ENCODE results near the gene RPGRIP1L.

The RPGRIP1L gene

GRCh38 chr16:53629607-53630312 lies 73.9 kb downstream of the RPGRIP1L start:
- Histone ChIP-seq H3K4me3 (ENCODE audit: low read depth, low read length) (no peak overlapping the region), H3K79me2 (ENCODE audit: control insufficient read depth, insufficient read depth, low read length, unreplicated experiment) (no peaks in the 10 kb centered on the region), H3K27ac (ENCODE audit: low read depth, low read length) (no peak overlapping the region), H2AFZ (ENCODE audit: low read length, unreplicated experiment) (no peak overlapping the region), H3K27me3 (ENCODE audit: insufficient read depth, low read length) (no peaks in the 10 kb centered on the region), H3K36me3 (ENCODE audit: insufficient read depth, low read length) (no peaks in the 10 kb centered on the region; the same call in 1 of the 2 replicates), H3K4me1 (ENCODE audit: control insufficient read depth, insufficient read depth, low read length, unreplicated experiment) (no peaks in the 10 kb centered on the region)

- Histone ChIP-seq H3K79me2 (ENCODE audit: control insufficient read depth, insufficient read depth, low read length, unreplicated experiment) (no peaks in the 10 kb centered on the region), H3K27me3 (ENCODE audit: insufficient read depth, low read length) (no peaks in the 10 kb centered on the region), H3K4me3 (ENCODE audit: low read depth, low read length) (no peak overlapping the region), H2AFZ (ENCODE audit: low read length, unreplicated experiment) (no peak overlapping the region), H3K27ac (ENCODE audit: low read depth, low read length) (no peak overlapping the region), H3K4me1 (ENCODE audit: control insufficient read depth, insufficient read depth, low read length, unreplicated experiment) (no peaks in the 10 kb centered on the region), H3K36me3 (ENCODE audit: insufficient read depth, low read length) (no peaks in the 10 kb centered on the region; the same call in 1 of the 2 replicates)
Measured at GRCh38 chr16:53629151-53629550, 74.5 kb downstream of the RPGRIP1L start.

- Histone ChIP-seq H3K27me3 (ENCODE audit: insufficient read depth, low read length) (no peaks in the 10 kb centered on the region), H2AFZ (ENCODE audit: low read length, unreplicated experiment) (no peak overlapping the region), H3K4me1 (ENCODE audit: control insufficient read depth, insufficient read depth, low read length, unreplicated experiment) (no peaks in the 10 kb centered on the region), H3K4me3 (ENCODE audit: low read depth, low read length) (no peak overlapping the region), H3K36me3 (ENCODE audit: insufficient read depth, low read length) (no peaks in the 10 kb centered on the region; the same call in 1 of the 2 replicates), H3K79me2 (ENCODE audit: control insufficient read depth, insufficient read depth, low read length, unreplicated experiment) (no peaks in the 10 kb centered on the region), H3K27ac (ENCODE audit: low read depth, low read length) (no peak overlapping the region)
Measured at GRCh38 chr16:53626811-53627210, 76.8 kb downstream of the RPGRIP1L start.

- Histone ChIP-seq H3K4me1 (ENCODE audit: control insufficient read depth, insufficient read depth, low read length, unreplicated experiment) (no peaks in the 10 kb centered on the region), H2AFZ (ENCODE audit: low read length, unreplicated experiment) (no peak overlapping the region), H3K27me3 (ENCODE audit: insufficient read depth, low read length) (no peaks in the 10 kb centered on the region), H3K36me3 (ENCODE audit: insufficient read depth, low read length) (no peaks in the 10 kb centered on the region; the same call in 1 of the 2 replicates), H3K27ac (ENCODE audit: low read depth, low read length) (no peak overlapping the region), H3K79me2 (ENCODE audit: control insufficient read depth, insufficient read depth, low read length, unreplicated experiment) (no peaks in the 10 kb centered on the region), H3K4me3 (ENCODE audit: low read depth, low read length) (no peak overlapping the region)
Measured at GRCh38 chr16:53626161-53626560, 77.5 kb downstream of the RPGRIP1L start.

- H3K27me3 ChIP-seq (ENCODE audit: insufficient read depth, low read length): no peaks in the 10 kb centered on the region
- no peak overlapping the region for H3K27ac ChIP-seq (ENCODE audit: low read depth, low read length)
- H3K4me3 ChIP-seq (ENCODE audit: low read depth, low read length): no peak overlapping the region
- no peak overlapping the region for H2AFZ ChIP-seq (ENCODE audit: low read length, unreplicated experiment)
- no peaks in the 10 kb centered on the region for H3K79me2 ChIP-seq (ENCODE audit: control insufficient read depth, insufficient read depth, low read length, unreplicated experiment)
- H3K36me3 ChIP-seq (ENCODE audit: insufficient read depth, low read length): no peaks in the 10 kb centered on the region
- H3K4me1 ChIP-seq (ENCODE audit: control insufficient read depth, insufficient read depth, low read length, unreplicated experiment): no peaks in the 10 kb centered on the region
Measured at GRCh38 chr16:53625221-53625620, 78.4 kb downstream of the RPGRIP1L start.

GRCh38 chr16:53622315-53622714 lies 81.3 kb downstream of the RPGRIP1L start:
- Histone ChIP-seq H3K27ac (ENCODE audit: low read depth, low read length) (no peak overlapping the region), H3K27me3 (ENCODE audit: insufficient read depth, low read length) (no peaks in the 10 kb centered on the region), H3K4me3 (ENCODE audit: low read depth, low read length) (no peak overlapping the region), H3K36me3 (ENCODE audit: insufficient read depth, low read length) (0 out of 2 replicates have a peak, but pooled peaks cover 3% of the 10 kb centered on the region), H3K79me2 (ENCODE audit: control insufficient read depth, insufficient read depth, low read length, unreplicated experiment) (no peaks in the 10 kb centered on the region), H3K4me1 (ENCODE audit: control insufficient read depth, insufficient read depth, low read length, unreplicated experiment) (no peaks in the 10 kb centered on the region), H2AFZ (ENCODE audit: low read length, unreplicated experiment) (no peak overlapping the region)

- H3K27me3 ChIP-seq (ENCODE audit: insufficient read depth, low read length): no peaks in the 10 kb centered on the region
- no peak overlapping the region for H2AFZ ChIP-seq (ENCODE audit: low read length, unreplicated experiment)
- no peak overlapping the region for H3K27ac ChIP-seq (ENCODE audit: low read depth, low read length)
- 0 out of 2 replicates have a peak, but pooled peaks cover 3% of the 10 kb centered on the region for H3K36me3 ChIP-seq (ENCODE audit: insufficient read depth, low read length)
- no peaks in the 10 kb centered on the region for H3K4me1 ChIP-seq (ENCODE audit: control insufficient read depth, insufficient read depth, low read length, unreplicated experiment)
- H3K4me3 ChIP-seq (ENCODE audit: low read depth, low read length): no peak overlapping the region
- H3K79me2 ChIP-seq (ENCODE audit: control insufficient read depth, insufficient read depth, low read length, unreplicated experiment): no peaks in the 10 kb centered on the region
Measured at GRCh38 chr16:53620476-53620875, 83.2 kb downstream of the RPGRIP1L start.

- Histone ChIP-seq H3K4me3 (ENCODE audit: low read depth, low read length) (no peak overlapping the region), H3K36me3 (ENCODE audit: insufficient read depth, low read length) (0 out of 2 replicates have a peak, but pooled peaks cover 3% of the 10 kb centered on the region), H3K79me2 (ENCODE audit: control insufficient read depth, insufficient read depth, low read length, unreplicated experiment) (no peaks in the 10 kb centered on the region), H2AFZ (ENCODE audit: low read length, unreplicated experiment) (no peak overlapping the region), H3K27me3 (ENCODE audit: insufficient read depth, low read length) (no peaks in the 10 kb centered on the region), H3K4me1 (ENCODE audit: control insufficient read depth, insufficient read depth, low read length, unreplicated experiment) (peaks cover 5% of the 10 kb centered on the region), H3K27ac (ENCODE audit: low read depth, low read length) (no peak overlapping the region)
Measured at GRCh38 chr16:53619235-53619634, 84.4 kb downstream of the RPGRIP1L start.

GRCh38 chr16:53614346-53614745 lies 89.3 kb downstream of the RPGRIP1L start:
- Histone ChIP-seq H3K27me3 (ENCODE audit: insufficient read depth, low read length) (no peaks in the 10 kb centered on the region), H3K27ac (ENCODE audit: low read depth, low read length) (no peak overlapping the region), H3K36me3 (ENCODE audit: insufficient read depth, low read length) (0 out of 2 replicates have a peak, but pooled peaks cover 3% of the 10 kb centered on the region), H2AFZ (ENCODE audit: low read length, unreplicated experiment) (no peak overlapping the region), H3K4me3 (ENCODE audit: low read depth, low read length) (no peak overlapping the region), H3K79me2 (ENCODE audit: control insufficient read depth, insufficient read depth, low read length, unreplicated experiment) (no peaks in the 10 kb centered on the region), H3K4me1 (ENCODE audit: control insufficient read depth, insufficient read depth, low read length, unreplicated experiment) (peaks cover 5% of the 10 kb centered on the region)

GRCh38 chr16:53612003-53612402 lies 91.7 kb downstream of the RPGRIP1L start:
- H3K4me1 ChIP-seq (ENCODE audit: control insufficient read depth, insufficient read depth, low read length, unreplicated experiment): peaks cover 5% of the 10 kb centered on the region
- H3K79me2 ChIP-seq (ENCODE audit: control insufficient read depth, insufficient read depth, low read length, unreplicated experiment): no peaks in the 10 kb centered on the region
- no peak overlapping the region for H3K4me3 ChIP-seq (ENCODE audit: low read depth, low read length)
- no peaks in the 10 kb centered on the region for H3K27me3 ChIP-seq (ENCODE audit: insufficient read depth, low read length)
- no peak overlapping the region for H3K27ac ChIP-seq (ENCODE audit: low read depth, low read length)
- H2AFZ ChIP-seq (ENCODE audit: low read length, unreplicated experiment): no peak overlapping the region
- no peaks in the 10 kb centered on the region for H3K36me3 ChIP-seq (ENCODE audit: insufficient read depth, low read length)

- Histone ChIP-seq H3K27me3 (ENCODE audit: insufficient read depth, low read length) (no peaks in the 10 kb centered on the region), H3K27ac (ENCODE audit: low read depth, low read length) (no peak overlapping the region), H3K4me1 (ENCODE audit: control insufficient read depth, insufficient read depth, low read length, unreplicated experiment) (peaks cover 5% of the 10 kb centered on the region), H3K4me3 (ENCODE audit: low read depth, low read length) (no peak overlapping the region), H2AFZ (ENCODE audit: low read length, unreplicated experiment) (no peak overlapping the region), H3K36me3 (ENCODE audit: insufficient read depth, low read length) (no peaks in the 10 kb centered on the region; the same call in 1 of the 2 replicates), H3K79me2 (ENCODE audit: control insufficient read depth, insufficient read depth, low read length, unreplicated experiment) (no peaks in the 10 kb centered on the region)
Measured at GRCh38 chr16:53611179-53611696, 92.4 kb downstream of the RPGRIP1L start.
